ENCODE results near the gene GUCY2C.

GUCY2C gene

DNA sequence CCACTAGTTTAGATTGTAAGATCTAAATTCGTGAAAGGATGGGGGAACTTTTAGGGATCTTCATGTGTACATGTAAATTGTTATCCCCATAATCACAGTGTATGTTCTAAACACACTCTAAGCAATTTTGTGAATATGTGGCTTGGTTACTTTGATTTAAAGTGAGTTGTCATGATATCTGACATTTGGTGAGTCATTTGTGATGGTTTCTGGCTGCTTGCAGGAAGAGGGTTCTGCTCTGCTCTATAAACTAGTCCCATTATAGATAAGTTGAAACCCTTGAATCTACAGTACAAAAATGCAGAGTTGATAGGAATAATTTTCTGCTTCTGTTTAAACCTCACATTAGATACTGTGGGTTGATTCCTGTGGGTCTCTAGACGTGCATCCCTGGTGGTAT is 14.8 kb downstream of the GUCY2C start:
- no peaks in the 10 kb centered on the region for H3K4me1 ChIP-seq (ENCODE audit: control insufficient read depth, insufficient read depth, low read length)
- no peaks in the 10 kb centered on the region for H3K9me3 ChIP-seq (replicated peaks; ENCODE audit: low read length)
- no peak overlapping the region for H3K4me2 ChIP-seq (ENCODE audit: low read length)
- no peaks in the 10 kb centered on the region for H3K36me3 ChIP-seq (ENCODE audit: insufficient read depth, low read length)
- peaks cover 16% of the 10 kb centered on the region for H3K27me3 ChIP-seq (ENCODE audit: control insufficient read depth, insufficient read depth, low read length)
- H3K4me3 ChIP-seq (ENCODE audit: low read length) = no peak overlapping the region
- no peak overlapping the region for H3K9ac ChIP-seq (ENCODE audit: low read depth, low read length)

DNA sequence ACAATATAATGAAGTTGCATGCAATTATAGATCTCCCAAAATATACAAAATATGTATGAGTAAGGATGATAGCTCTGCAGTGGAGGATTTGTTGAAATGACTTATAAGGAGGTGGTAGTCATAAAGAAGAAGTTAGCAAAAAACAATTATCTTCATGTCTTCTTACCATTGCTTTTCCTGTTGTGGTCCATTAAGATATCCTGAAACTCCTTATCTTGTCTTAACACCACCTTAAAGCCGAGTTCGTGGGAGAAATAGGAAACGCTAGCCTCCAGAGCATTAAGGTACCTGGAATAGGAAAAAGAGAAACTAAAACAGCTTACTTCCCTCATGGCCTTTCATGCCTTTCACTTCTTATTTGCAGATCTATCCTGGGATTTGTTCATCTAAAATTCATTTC is 15.2 kb downstream of the GUCY2C start:
- no peaks in the 10 kb centered on the region for H3K9me3 ChIP-seq (replicated peaks; ENCODE audit: low read length)
- no peak overlapping the region for H3K9ac ChIP-seq (ENCODE audit: low read depth, low read length)
- no peaks in the 10 kb centered on the region for H3K4me1 ChIP-seq (ENCODE audit: control insufficient read depth, insufficient read depth, low read length)
- no peak overlapping the region for H3K4me2 ChIP-seq (ENCODE audit: low read length)
- H3K4me3 ChIP-seq (ENCODE audit: low read length) = no peak overlapping the region
- peaks cover 16% of the 10 kb centered on the region for H3K27me3 ChIP-seq (ENCODE audit: control insufficient read depth, insufficient read depth, low read length)
- no peaks in the 10 kb centered on the region for H3K36me3 ChIP-seq (ENCODE audit: insufficient read depth, low read length)

DNA sequence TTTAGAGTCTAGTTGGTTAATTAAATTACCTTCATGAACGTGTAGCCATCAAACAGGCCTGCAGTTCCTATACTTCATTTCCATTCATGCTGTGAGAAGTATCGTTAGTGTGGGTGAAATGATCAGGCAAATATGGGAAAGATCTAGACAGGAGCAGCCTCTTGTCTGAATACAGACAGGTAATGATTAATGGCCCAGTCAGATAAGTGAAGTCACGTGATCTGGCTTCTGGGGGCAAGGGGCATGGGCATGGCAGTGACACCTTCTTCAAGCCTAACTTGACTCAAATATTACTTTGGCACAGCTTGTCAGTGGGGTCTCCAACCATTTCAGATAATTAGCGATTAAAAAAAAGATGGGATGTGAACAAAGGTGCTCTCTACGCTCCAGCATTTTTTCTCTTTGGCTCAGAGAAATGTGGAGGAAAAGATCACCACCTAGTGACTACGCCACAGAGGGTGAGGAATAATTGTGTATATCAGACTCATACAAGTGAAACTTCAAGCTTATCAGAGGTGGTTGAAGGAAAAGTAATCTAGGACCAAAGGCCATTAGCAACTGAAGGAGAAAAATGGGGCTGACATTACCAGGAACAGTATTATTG is 17.8 kb downstream of the GUCY2C start:
- Histone ChIP-seq H3K4me2 (ENCODE audit: low read length) (no peak overlapping the region), H3K4me1 (ENCODE audit: control insufficient read depth, insufficient read depth, low read length) (no peaks in the 10 kb centered on the region), H3K9ac (ENCODE audit: low read depth, low read length) (no peak overlapping the region), H3K9me3 (replicated peaks; ENCODE audit: low read length) (no peaks in the 10 kb centered on the region), H3K27me3 (ENCODE audit: control insufficient read depth, insufficient read depth, low read length) (peaks cover 23% of the 10 kb centered on the region), H3K36me3 (ENCODE audit: insufficient read depth, low read length) (no peaks in the 10 kb centered on the region), H3K4me3 (ENCODE audit: low read length) (no peak overlapping the region)

DNA sequence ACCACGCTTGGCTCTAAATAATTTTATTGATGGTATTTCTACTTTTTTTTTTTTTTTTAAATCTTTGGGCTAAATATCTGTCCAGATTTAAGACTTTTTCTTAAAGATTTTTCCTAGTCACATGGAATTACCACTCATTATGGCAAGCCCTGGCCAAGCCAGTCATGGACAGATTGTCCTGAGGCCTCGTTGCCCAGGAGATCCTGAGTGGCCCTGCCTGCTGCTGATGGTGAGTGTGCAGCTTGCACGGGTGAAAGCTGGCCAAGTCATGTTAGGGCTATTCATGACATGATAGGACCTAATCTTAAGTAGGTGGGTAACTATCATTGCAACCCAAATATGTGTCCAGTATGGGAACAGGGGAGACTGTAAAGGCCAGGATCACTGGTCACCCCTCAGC is 27.8 kb downstream of the GUCY2C start:
- Histone ChIP-seq H3K9me3 (replicated peaks; ENCODE audit: low read length) (no peaks in the 10 kb centered on the region), H3K4me3 (ENCODE audit: low read length) (no peak overlapping the region), H3K4me2 (ENCODE audit: low read length) (no peak overlapping the region), H3K4me1 (ENCODE audit: control insufficient read depth, insufficient read depth, low read length) (no peaks in the 10 kb centered on the region), H3K36me3 (ENCODE audit: insufficient read depth, low read length) (no peaks in the 10 kb centered on the region), H3K9ac (ENCODE audit: low read depth, low read length) (no peak overlapping the region), H3K27me3 (ENCODE audit: control insufficient read depth, insufficient read depth, low read length) (peaks cover 5% of the 10 kb centered on the region)

DNA sequence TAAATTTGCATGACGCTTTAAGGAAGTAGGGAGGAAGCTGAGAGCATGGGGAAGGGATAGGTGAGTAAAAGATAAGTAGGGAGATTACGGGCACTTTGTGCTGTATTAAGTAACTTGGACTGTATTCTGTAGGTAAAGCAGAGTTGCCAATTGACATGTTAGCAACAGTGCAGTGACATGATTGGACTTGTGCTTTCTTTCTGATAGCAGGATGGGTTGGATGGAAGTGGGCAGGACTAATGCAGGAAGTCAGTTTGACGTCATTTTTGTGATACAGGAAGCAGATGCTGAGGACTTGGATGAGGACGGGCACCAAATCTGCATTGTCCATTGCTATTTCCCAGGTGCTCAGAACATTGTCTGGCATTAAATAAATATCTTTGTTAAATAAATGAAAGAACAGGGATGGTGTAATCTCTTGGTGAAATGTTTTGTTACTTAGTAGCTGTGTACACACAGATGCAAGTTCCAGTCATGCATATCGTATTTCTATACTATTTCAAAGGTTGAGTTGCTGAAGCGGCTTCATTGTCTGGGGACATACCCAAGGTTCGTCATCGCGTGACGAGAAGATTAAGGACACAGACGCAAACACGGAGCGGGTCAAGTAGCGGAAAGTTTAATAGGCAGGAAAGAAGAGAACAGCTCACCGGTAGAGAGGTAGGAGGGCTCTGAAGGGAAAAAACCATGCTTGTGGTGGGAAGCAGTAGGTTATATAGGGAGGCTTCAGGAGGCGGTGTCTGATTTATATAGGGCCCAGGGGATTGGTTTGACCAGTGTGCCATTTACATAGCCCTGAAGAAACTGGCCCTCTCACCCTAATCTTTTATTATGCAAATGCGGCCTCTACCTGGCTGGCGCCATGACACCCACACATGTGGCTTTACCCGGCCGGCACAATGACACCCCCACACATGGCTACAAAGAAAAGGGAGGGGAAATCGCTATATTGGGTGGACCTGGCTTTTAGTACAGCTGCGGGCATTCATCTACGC is 30.7 kb downstream of the GUCY2C start:
- Histone ChIP-seq H3K36me3 (ENCODE audit: insufficient read depth, low read length) (no peaks in the 10 kb centered on the region), H3K9ac (ENCODE audit: low read depth, low read length) (no peak overlapping the region), H3K4me3 (ENCODE audit: low read length) (no peak overlapping the region)

DNA sequence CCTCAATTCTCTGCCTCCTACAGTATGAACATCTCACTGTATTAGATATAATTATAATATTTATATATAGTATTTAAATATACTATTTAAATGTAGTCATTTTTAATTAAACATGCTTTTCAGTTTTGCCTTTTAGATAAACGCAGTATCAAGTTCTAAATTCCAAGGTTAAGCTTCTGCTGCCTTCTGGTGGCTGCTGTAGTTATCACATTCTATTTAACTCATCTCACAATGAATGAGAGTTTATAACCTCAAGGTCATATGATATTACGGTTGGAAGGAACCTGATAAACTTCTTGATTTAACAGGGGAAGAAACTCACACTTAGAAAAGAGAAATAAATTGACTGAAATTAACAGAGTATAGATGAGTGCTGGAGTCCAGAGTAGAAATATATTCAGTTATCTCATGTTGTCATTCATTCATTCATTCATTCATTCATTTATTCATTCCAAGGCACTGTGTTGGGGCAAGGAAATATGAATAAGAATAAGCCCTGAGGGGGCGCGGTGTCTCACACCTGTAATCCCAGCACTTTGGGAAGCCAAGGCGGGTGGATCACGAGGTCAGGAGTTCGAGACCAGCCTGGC is 31.9 kb downstream of the GUCY2C start:
- Histone ChIP-seq H3K4me1 (ENCODE audit: control insufficient read depth, insufficient read depth, low read length) (no peaks in the 10 kb centered on the region), H3K9me3 (replicated peaks; ENCODE audit: low read length) (no peaks in the 10 kb centered on the region), H3K4me2 (ENCODE audit: low read length) (no peak overlapping the region), H3K27me3 (ENCODE audit: control insufficient read depth, insufficient read depth, low read length) (peaks cover 2% of the 10 kb centered on the region), H3K9ac (ENCODE audit: low read depth, low read length) (no peak overlapping the region), H3K36me3 (ENCODE audit: insufficient read depth, low read length) (no peaks in the 10 kb centered on the region), H3K4me3 (ENCODE audit: low read length) (no peak overlapping the region)

More for the DNA sequence above, 30.7 kb downstream of the GUCY2C start:
- Histone ChIP-seq H3K4me1 (ENCODE audit: control insufficient read depth, insufficient read depth, low read length) (no peaks in the 10 kb centered on the region), H3K4me2 (ENCODE audit: low read length) (no peak overlapping the region), H3K27me3 (ENCODE audit: control insufficient read depth, insufficient read depth, low read length) (no peaks in the 10 kb centered on the region), H3K9me3 (replicated peaks; ENCODE audit: low read length) (no peaks in the 10 kb centered on the region)

DNA sequence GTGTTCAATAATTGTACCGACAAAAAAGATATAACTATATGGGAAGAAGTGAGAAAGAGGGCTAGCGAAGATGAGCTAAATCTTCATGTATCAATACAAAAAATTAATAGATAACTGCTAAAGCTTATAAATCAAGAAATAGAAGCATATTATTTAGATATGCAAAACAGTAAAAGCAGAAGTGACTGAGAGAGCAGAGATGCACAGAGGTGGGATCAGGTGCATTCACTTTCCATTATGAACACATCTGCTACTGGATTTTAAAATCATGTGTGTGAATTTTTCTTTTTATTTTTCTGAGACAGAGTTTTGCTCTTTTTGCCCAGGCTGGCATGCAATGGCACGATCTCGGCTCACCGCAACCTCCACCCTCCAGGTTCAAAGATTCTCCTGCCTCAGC is 33.4 kb downstream of the GUCY2C start:
- no peaks in the 10 kb centered on the region for H3K4me1 ChIP-seq (ENCODE audit: control insufficient read depth, insufficient read depth, low read length)
- H3K27me3 ChIP-seq (ENCODE audit: control insufficient read depth, insufficient read depth, low read length) = peaks cover 2% of the 10 kb centered on the region
- H3K9ac ChIP-seq (ENCODE audit: low read depth, low read length) = no peak overlapping the region
- no peak overlapping the region for H3K4me2 ChIP-seq (ENCODE audit: low read length)
- H3K36me3 ChIP-seq (ENCODE audit: insufficient read depth, low read length) = no peaks in the 10 kb centered on the region
- no peak overlapping the region for H3K4me3 ChIP-seq (ENCODE audit: low read length)
- no peaks in the 10 kb centered on the region for H3K9me3 ChIP-seq (replicated peaks; ENCODE audit: low read length)

DNA sequence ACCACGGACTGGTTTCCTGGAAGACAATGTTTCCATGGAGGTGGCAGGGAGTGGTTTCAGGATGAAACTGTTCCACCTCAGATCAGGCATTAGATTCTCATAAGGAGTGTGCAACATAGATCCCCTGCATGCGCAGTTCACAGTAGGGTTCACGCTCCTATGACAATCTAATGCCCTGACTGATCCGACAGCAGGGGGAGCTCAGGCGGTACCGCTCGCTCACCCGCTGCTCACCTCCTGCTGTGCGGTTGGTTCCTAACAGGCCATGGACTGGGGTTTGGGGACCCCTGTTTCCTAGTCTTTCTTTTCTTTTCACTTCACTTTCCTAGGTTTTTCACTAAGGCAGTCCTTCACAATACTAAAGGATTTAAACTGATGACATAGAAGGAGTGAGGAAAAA is 39.6 kb downstream of the GUCY2C start:
- Histone ChIP-seq H3K9ac (ENCODE audit: low read depth, low read length) (no peak overlapping the region), H3K4me2 (ENCODE audit: low read length) (no peak overlapping the region), H3K4me3 (ENCODE audit: low read length) (no peak overlapping the region), H3K9me3 (replicated peaks; ENCODE audit: low read length) (no peaks in the 10 kb centered on the region), H3K4me1 (ENCODE audit: control insufficient read depth, insufficient read depth, low read length) (peaks cover 3% of the 10 kb centered on the region), H3K27me3 (ENCODE audit: control insufficient read depth, insufficient read depth, low read length) (peaks cover 2% of the 10 kb centered on the region), H3K36me3 (ENCODE audit: insufficient read depth, low read length) (no peaks in the 10 kb centered on the region)

DNA sequence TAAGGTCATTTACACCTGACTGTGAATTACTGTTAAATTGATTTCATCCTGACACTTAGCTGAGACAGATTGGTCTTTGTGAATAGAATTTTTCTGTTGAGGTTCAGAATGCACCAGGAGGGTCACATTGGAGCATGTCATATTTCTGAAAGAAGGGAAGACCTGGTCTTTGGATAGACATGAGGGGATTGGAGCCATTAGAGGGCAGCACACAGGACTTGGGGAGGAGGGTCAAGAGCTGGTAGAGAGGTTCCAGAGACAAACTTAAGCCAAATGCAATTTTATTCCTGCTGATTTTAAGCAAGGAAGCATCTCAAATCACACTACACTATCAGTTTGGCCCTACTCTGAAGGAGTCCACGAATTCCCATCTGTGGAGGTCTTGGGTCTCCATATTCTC is 41.1 kb downstream of the GUCY2C start:
- H3K4me3 ChIP-seq (ENCODE audit: low read length) = no peak overlapping the region

DNA sequence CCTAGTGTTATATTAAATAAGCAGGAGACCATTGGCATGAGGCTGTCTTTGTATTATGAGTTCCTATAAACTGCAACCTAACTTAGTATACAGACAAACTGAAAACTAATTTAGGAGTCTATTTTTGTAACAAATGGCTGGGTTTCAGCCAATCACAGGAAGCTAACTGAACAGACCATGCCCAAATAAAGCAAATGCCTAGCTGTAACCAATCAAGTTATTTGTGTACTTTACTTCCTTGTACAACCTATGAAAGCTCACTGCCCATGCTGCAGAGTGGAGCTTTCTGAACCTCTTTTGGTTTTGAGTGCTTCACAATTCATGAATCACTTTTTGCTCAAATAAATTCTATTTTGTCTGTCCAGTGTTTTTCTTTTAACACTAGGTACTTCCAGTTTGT is 41.6 kb downstream of the GUCY2C start:
- H3K4me3 ChIP-seq (ENCODE audit: low read length) = no peak overlapping the region
- H3K36me3 ChIP-seq (ENCODE audit: insufficient read depth, low read length) = no peaks in the 10 kb centered on the region
- no peak overlapping the region for H3K4me2 ChIP-seq (ENCODE audit: low read length)
- no peaks in the 10 kb centered on the region for H3K27me3 ChIP-seq (ENCODE audit: control insufficient read depth, insufficient read depth, low read length)
- H3K9ac ChIP-seq (ENCODE audit: low read depth, low read length) = no peak overlapping the region
- peaks cover 3% of the 10 kb centered on the region for H3K4me1 ChIP-seq (ENCODE audit: control insufficient read depth, insufficient read depth, low read length)
- H3K9me3 ChIP-seq (replicated peaks; ENCODE audit: low read length) = no peaks in the 10 kb centered on the region

More for the DNA sequence above, 41.1 kb downstream of the GUCY2C start:
- Histone ChIP-seq H3K4me2 (ENCODE audit: low read length) (no peak overlapping the region), H3K4me1 (ENCODE audit: control insufficient read depth, insufficient read depth, low read length) (peaks cover 3% of the 10 kb centered on the region), H3K27me3 (ENCODE audit: control insufficient read depth, insufficient read depth, low read length) (no peaks in the 10 kb centered on the region), H3K9ac (ENCODE audit: low read depth, low read length) (no peak overlapping the region), H3K36me3 (ENCODE audit: insufficient read depth, low read length) (no peaks in the 10 kb centered on the region), H3K9me3 (replicated peaks; ENCODE audit: low read length) (no peaks in the 10 kb centered on the region)

DNA sequence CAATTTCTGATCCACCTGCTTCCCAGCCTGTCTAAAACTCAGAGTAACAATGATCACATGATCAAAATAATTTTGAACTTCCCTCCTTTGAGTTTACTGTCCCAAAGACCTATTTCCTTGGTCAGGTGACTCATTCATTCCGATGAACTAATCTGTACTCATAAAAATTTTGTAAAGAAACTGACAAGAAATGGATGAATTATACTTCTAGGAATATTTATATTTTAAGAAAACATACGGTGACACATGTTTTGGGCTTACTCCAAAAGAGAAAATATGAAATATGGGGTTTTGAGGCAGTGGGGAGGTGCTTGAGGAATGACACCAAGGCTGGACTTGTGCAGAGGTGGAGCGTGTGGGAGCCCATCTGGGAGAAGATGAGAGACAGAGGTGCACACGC is 42.0 kb downstream of the GUCY2C start:
- Histone ChIP-seq H3K9ac (ENCODE audit: low read depth, low read length) (no peak overlapping the region), H3K9me3 (replicated peaks; ENCODE audit: low read length) (no peaks in the 10 kb centered on the region), H3K4me3 (ENCODE audit: low read length) (no peak overlapping the region), H3K36me3 (ENCODE audit: insufficient read depth, low read length) (no peaks in the 10 kb centered on the region), H3K27me3 (ENCODE audit: control insufficient read depth, insufficient read depth, low read length) (no peaks in the 10 kb centered on the region), H3K4me2 (ENCODE audit: low read length) (no peak overlapping the region), H3K4me1 (ENCODE audit: control insufficient read depth, insufficient read depth, low read length) (peaks cover 3% of the 10 kb centered on the region)

All from skeletal muscle satellite cell (primary cell).